GM04504 (cell line): ENCODE results near the gene LGMN.
"Not testable (repeated sequence)": the region's sequence is repeated elsewhere in the genome, so short reads cannot be mapped to it uniquely, and the experiment has no call there.

Experiments
- DNase-seq: peaks from one replicate; pipeline ENCODE4 v3.0.0-alpha.2; 2012; ENCODE audit warnings: low read depth

LGMN gene

DNA sequence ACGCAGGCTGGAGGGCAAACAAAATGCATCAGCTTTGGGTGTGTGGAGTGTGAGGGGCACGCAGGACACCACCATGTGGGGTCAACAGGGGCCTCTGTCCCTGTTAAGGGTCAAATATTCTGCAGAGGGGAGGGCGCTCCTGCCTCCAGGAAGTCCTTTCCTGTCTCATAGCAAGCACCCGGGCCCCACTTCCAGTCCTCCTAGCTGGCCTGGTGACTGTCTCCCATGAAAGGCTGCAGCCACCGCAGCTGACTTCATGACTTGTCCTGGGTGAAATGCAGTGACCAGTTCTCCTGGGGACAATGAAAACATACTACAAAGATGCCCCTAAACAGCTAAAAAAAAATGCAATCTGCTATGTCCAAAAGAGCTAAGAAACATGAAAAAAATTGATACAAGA lies 53.6 kb downstream of the LGMN start:
- DNase-seq = no peak

DNA sequence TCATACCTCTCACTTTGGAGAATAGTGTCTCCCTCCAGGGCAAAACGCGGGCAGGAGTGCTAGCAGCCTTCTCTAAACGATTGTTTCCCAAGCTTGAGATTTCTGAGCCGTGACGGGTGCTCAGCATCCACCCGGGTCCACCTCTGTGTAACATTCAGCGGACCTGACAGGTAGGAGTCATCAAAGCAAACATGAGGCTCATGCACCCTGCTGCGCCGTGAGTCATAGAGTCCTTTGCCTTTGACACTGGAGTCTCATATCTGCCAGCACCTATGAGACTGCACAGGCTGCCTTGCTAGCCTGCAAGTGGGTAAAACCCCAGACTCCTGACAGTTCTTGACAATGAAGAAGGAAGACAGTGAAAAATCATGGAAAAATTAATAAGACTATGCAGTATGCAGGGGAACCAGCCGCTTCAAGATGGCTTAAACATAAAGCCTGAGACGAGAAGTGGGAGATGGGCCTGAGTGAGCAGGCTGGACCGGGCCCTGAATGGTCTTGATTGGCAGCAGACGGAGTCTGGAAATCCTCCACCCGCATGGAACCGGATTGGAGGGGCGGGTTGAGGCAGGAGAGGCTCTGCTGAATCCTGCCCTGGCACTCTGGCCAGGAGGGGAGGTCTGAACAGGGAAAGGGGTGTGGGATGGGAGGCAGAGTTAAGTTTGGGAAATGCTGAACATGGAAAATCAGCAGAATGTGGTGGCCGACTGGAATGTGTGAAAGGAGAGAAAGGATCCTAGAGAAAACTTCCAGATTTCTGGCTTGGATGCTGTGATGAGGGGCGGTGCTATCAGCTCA lies 54.2 kb downstream of the LGMN start:
- no peak for DNase-seq

DNA sequence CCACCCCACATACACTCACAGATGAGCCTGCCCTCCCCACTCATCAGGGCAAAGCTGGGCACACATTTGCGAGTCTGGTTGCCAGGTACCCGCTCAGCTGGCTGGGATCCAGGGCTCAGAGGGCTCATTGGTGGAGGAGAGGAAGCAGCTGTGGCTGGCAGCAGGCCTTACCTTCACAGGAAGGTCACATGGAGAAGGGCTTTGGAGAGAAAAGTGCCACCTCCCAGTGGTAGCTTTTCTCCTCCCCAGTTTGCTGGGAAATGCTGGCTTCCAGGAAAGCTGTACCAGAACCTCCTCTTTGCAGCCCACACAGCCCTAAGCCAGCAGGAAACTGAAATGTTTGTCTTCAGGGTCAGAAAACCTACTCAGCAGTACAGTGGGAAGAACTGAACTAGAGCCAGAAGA lies 55.6 kb downstream of the LGMN start:
- no peak for DNase-seq

DNA sequence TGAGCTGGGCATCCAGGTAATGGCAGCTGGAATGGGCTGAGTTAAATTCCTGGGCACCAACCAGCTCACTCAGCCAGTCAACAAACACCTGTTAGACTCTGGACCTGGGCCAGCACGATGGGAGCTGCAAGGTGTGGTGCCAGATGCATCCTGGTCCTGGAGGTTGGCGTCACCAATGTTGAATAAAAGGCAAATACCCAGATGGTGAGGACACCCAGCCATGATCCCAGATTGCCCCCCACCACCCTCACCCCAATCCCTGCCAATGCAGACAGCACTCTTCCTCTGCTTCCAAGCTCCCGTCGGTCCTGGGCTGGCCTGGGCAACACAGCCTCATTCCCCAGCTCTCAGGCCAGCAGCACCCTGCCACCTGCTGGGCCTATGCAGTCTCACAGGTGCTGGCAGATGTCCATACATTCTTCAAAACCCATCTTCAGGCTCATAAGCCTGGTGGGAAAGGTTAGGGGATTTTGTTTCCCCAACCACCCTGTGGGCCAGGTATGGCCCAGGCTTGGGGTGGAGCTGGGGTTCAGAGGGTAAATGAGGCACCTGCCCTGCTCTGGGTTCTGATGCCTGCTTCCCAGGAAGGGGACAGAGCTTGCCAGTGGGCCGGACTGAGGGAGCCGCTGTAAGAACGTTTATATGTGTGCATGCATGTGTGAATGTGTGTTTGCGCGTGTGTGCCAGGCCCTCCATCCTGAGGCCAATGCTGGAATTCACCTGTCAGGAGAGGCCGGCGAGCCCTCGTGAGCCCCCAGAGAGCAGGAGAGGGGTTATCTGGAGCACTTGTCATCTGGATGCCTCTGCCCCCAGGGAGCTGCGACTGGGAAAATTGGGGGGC lies 58.0 kb downstream of the LGMN start:
- DNase-seq = no peak

DNA sequence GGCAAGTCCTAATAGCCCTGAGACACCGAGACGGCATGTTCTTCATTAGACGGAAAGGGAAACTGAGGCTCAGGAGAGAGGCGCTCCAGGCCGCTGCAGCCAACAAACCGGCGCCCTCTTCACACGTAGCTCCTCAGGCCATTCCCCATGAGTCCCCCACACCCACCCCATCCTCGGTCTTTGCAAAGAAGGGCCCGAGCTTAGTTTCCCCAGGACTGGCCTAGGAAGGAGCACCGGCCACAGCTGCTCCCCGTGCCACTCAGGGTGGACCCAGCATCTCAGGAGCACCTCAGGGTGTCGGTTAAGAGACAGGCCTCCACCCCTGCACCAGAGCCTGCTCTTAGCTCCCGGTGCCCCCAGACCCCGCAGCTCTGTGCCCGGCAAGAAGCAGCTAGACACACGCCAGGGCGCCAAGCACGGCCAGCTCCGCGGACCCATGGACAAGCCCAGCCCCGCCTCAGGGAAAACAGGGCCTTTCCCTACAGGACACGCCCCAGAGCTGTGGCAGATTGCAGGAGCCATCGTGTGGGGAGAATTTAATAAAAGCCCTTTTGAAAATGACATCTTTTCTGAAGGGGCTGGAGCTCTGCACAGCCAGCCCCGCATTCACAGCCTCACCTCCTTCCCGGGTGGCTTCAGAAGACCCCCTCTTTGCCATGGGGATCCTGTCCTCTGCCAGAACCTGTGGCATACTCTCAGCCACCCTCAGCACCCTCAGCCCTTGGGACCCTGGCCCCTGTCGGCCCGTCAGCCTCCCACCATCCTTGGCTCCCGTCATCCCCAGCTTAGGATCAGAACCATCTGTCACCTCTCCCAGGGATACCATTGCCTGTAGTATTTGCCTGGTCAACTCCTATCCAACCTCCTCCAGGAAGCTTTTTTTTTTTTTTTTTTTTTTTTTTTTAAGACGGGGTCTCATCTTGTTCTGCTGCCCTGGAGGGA lies 59.7 kb downstream of the LGMN start:
- DNase-seq = no peak

DNA sequence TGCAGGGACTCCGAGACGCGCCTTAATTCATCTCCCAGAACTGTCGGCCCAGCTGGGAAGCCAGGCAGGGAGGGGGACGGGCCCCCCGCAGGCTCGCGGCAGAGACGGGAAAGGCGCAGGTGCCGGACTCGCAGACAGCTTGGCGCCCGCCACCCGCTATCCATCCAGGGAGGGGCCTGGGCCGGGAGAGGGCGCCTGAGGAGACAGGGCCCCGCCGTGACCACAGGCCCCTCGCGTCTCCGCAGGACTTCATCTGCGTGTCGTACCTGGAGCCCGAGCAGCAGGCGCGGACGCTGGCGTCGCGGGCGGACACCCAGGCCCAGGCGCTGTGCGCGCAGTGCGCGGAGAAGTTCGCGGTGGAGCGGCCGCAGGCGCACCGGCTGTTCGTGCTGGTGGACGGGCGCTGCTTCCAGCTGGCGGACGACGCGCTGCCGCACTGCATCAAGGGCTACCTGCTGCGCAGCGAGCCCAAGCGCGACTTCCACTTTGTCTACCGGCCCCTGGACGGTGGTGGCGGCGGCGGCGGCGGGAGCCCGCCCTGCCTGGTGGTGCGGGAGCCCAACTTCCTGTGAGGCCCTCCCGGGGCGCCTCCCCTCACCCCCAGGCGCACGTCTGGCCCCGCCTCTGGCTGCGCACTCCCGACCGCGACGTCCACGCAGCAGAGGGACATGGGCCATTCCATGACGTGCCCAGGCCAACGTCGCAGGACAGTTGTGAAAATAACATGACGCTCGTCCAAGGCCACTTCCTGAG lies 60.6 kb downstream of the LGMN start:
- no peak for DNase-seq

DNA sequence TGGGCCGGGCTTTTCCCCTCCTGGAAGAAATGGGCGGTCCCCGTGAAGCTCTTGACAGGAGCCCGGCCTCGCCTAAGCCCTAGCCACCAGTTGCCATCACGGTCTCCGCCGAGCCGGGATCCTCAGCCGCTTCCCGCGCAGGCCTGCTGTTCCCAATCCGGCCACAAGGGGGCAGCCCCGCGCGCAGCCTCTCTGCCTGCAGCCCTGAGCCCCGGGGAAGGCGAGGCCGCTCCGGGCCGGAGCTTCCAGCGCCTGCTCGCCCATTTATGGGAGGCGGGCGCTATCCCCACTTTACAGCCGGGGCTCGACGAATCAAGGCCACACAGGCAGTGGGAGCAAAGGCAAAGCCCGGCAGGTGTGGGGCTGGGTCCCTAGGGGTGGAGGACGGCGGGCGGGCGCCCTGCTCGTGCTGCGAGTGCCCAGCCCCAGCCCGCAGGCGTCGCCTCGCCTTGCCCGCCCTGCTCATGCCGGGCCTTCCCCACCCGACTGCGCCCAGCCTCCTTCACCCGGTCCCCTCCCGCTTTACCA lies 61.5 kb downstream of the LGMN start:
- DNase-seq = peak; percentile 35

DNA sequence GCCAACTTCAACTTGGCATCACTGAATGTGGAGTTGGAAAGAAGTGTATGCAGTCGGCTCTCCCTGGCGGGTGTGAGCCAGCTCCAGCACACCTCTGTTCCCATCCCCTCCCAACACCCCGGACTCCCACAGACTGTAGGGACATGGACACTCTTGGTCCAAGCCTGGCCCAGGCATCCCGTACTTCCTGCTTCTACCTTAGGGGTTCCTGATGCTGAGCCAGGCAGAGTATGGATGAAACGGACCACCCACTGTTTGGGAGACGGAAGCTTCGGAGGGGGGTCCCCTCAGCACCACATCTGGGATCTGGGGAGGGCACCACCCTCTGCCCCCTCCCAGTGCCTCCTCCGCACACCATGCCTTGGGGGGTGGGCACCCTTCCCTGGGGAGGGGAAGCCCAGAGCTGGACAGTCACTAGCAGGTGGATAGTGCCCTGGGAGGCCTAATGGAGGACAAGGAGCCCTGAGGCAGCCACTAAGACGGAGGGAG lies 62.0 kb downstream of the LGMN start:
- DNase-seq = no peak

DNA sequence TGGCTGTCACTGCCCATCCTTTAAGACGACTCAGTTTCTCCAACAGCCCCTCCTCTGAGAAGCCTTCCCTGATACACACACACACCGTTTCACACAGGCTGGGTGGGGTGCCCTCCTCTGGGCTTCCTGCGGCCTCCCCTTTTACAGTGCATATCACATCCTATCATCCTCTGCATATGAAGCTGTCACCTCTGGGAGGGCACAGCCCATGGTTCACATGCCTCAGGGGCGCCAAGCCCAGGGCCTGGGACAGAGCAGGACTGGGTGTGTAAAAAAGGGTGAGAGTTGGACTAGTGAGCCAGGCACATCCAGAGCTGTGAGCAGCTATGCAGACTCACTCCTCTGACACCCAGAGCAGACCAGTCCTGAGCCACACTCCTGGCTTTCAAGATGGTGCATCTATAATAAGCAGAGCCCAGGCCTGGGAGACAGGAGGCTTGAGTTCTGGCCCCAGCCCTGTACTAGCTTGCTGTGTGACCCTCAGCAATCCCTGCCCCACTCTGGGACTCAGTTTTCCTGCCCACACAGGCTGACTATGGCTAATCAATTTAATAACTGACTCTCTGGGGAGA lies 62.6 kb downstream of the LGMN start:
- no peak for DNase-seq

DNA sequence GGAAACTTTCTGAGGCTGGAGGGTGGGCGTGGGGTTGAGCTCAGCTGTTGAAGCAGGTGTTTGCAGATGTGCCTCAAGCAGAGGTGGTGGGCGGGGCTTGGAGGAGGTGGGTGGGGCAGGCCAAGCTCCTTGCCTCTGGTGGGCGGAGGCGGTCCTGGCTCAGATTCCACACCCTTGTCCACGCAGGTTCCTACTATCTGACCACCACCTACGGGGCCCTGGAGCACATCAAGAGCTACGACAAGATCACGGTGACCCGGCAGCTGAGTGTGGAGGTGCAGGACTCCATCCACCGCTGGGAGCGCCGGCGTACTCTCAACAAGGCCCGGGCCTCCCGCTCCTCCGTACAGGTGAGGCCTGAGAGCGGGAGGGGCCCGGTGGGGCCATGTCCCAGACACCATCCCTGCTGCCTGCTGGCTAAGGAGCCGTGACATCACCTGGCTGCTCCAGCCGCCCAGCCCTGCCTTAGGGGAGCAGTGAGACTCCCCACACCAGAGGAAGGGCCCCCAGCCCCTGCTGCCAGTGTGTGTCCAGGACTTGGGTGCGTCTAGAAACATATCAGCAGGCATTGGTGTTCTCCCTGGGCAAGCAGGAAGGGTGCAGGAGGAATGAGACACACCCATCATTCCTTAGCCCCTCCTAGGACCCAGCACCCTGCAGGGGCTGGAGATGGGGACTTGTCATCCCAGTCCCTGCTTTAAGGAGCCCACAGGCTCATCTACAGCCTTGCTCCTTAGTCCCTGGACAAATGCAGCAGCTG lies 63.4 kb downstream of the LGMN start:
- no peak for DNase-seq

DNA sequence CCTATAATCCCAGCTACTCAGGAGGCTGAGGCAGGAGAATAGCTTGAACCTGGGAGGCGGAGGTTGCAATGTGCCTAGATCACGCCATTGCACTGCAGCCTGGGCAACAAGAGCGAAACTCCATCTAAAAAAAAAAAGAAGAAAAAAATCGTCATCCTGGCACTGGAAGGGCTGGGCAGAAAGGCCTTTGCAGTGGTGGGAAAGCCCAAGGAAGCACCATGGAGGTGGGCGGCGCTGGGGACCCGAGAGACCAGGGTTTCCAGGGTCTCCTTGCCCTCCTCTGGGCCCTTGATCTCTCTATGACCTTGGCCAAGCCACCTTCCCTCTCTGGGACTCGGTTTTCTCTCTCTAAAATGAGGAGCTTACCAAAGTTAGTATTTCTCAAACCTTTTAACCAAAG lies 65.4 kb downstream of the LGMN start:
- no peak for DNase-seq

DNA sequence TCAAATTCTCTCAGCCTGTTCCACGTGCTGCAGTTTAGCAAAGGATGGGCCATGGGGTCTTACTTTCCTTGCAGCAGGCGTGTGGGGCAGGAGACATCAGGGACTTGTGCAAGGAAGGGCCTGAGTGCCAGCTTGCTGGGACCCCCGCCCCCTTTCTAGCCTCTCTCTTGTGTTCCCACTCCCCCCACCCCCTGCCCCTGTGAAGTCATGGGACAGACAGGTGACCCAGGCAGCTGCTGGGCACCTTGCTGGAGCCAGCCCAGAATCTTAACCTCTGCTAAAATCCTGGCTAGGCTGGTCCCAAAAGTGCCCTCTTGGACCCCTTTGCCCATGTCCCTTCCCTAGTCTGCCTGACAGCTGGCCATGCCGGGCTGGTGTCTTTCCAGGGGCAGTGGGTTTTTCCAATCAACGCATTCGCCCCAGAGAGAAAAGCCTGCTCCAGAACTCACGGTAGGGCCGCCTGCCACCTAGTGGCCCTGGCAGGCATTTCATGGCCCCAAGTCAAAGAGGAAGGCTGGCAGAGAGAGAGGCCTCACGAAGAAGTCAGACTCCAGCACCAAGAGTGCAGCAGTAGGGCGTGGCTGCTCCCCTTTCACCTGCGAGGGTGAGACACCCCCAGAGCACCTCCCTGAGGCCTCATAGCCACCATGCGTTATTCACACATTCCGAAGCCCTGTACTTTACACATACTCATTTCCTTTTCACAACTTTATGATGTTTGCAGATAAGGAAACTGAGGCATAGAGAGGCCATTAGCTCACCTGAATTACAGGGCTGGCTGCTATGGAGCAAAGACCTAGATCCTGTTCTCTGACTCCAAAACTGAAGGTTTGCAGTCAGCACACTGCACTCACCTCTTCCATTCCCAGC lies 67.4 kb downstream of the LGMN start:
- DNase-seq = peak; percentile 48

DNA sequence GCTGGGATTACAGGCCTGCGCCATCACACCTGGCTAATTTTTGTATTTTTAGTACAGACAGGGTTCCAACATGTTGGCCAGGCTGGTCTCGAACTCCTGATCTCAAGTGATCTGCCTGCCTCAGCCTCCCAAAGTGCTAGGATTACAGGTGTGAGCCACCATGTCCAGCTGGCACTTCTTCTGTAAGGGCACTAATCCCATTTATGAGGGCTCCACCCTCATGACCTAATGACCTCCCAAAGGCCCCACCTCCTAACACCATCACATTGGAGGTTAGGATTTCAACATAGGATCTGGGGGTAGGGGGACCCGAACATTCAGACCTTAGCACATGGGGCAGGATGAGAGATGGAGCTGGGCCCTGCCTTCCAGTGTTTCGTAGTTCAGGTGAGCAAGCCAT lies 68.1 kb downstream of the LGMN start:
- not testable (repeated sequence) for DNase-seq

DNA sequence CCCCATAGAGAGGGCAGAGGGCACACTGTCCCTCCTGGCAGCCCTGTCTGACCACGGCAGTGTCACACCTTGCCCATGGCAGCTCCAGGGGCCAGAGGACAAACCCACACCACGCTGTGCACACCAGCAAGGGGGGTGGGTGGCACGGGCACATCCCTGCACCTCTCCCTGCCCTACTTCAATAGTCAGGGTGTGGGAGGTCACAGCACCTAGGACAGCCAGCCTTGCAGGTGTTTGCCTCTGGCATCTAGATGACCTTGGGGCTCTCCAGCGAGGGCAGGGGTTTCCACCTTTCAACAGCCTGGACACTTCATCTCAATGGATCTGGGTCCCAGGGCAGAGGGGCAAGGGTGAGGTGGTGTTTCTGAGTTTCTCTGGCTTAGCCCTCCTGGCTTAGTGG lies 69.2 kb downstream of the LGMN start:
- no peak for DNase-seq

DNA sequence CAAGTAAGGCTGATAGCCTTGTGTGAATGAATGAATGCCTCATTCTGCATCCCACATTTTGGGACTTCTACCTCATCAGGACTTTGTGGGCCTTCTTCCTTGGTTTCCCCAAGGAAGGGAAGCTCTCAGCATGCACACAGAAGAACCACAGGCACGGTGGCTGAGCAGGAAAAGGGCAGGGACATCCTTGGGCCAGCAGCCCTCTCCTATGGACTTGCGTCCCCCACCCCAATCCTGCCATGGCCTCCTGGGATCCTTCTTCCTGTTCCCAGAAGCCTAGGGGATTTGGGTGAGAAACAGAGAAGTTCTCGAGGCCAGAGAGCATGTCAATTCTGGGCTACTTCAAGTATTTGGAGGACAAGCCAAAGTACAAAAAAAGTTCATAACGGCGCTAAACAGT lies 69.7 kb downstream of the LGMN start:
- DNase-seq = no peak

DNA sequence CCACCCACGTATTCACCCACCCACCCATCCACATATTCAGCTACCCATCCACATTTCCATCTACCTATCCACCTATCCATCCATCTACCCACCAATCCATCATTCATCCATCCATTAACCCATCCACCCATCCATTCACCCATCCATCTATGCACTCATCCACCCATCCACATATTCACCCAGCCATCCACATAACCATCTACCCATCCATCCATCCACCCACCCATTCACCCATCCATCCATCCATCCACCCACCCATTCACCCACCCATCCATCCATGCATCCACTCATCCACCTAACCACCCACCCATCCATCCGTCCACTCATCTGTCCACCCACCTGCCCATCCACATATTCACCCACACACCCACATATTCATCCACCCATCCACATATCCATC lies 70.5 kb downstream of the LGMN start:
- DNase-seq = no peak

DNA sequence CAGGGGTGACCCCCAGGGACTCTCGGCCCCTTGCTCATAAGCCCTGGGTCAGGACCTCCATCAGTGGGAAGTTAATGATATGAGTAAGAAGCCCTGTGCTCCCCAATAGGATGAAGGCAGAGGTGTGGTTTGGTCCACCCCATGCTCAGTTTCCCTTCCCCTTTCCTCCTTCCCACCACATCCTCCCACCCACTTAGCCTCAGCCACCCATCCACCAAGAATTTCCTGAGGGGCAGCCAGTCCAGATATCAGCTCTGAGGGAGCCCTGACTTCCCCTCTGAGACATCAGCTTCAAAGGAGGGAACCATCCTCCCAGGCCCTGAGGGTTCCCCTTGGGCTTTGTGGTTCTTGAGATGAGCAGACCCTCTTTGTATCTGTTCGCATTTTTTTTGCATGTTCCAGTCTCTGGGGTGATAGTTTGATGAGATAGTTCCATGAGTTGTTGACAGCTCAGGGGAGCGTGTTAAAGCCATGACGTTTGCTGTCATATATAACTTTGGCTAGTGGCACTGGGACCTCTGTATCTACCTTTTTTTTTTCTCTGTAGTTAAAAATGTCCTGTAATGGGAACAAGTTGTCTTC lies 71.2 kb downstream of the LGMN start:
- DNase-seq = no peak

DNA sequence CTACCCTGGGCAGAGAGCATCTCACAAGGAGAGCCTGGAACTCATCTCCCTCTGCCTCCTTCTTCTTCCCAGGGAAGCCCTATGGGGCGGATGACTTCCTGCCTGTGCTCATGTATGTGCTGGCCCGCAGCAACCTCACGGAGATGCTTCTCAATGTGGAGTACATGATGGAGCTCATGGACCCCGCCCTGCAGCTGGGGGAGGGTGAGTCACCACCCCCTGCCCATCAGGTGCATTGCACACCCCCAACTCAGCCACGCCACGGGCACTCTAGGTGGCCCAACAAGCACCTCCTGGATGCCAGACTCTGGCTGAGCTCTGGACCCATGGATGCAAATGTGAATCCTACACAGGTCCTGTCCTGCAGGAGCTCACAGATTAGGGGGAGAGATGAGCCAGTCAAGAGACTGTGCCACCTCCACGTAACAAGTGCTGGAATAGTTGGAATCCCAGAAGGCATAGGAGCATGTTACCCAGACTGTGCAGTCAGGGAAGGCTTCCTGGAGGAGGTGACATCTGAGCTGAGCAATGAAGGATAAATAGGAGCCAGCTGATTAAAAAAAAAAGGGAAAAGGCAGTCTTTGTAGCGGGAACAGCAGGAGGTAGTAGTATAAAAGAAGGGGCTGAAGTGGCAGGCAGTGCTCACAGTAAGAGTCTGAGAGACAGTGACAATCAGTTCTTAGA lies 71.9 kb downstream of the LGMN start:
- no peak for DNase-seq
